Body of pancreas (tissue), 4 donors: Measurements from ENCODE around the gene TMEM171. TPM values are rescaled to one million over a fixed set of nuclear protein-coding genes. Genes with fewer than 3 reads are reported as not detected.

Experiments used
- ATAC-seq: fragments of 150-250 bp; one replicate; pipeline ENCODE4 v1.9.1; 2016
- DNase-seq, 4 donors: peaks; one replicate each; pipeline ENCODE4 v3.0.0-alpha.2; 2019
- H3K27ac ChIP-seq, 4 donors: fragments of 200-600 bp; sonication (generic); 1 replicate in 3 of 4; 2 replicates in 1 of 4; pipeline versions ENCODE4 v1.5.1 to v1.6.1; 2016 to 2019; ENCODE audit warnings: mild to moderate bottlenecking in 1 of 4, mixed read lengths in 1 of 4, moderate library complexity in 1 of 4
- H3K27me3 ChIP-seq, 2 donors: fragments of 200-600 bp; sonication (generic); one replicate each; pipeline ENCODE4 v1.6.0; 2016; ENCODE audit warnings: mild to moderate bottlenecking in 1 of 2
- H3K36me3 ChIP-seq, 2 donors: fragments of 200-600 bp; sonication (generic); replicated peaks in 1 of 2; 2 replicates each; pipeline ENCODE4 v1.5.1; 2016; ENCODE audit warnings: low read depth in 2 of 2; ENCODE audit not compliant: insufficient read depth in 1 of 2
- H3K4me1 ChIP-seq: fragments of 200-600 bp; sonication (generic); one replicate; pipeline ENCODE4 v1.6.0; 2016
- H3K4me3 ChIP-seq, 2 donors: fragments of 200-600 bp; sonication (generic); 1 replicate in 1 of 2; 2 replicates in 1 of 2; pipeline ENCODE4 v1.5.1; 2016 to 2019
- H3K9me3 ChIP-seq, 3 donors: fragments of 200-600 bp; sonication (generic); 1 replicate in 2 of 3; 2 replicates in 1 of 3; pipeline ENCODE4 v1.5.1; 2016
- CTCF ChIP-seq, 7 experiments: fragments of 450-650 bp in 4 of 7; fragments of 200-600 bp in 3 of 7; sonication (generic) in 3 of 7; IDR thresholded peaks; one replicate each; pipeline ENCODE4 v1.5.1; 2016 to 2019; ENCODE audit warnings: antibody characterized with exemption in 7 of 7
- POLR2A ChIP-seq, 3 donors: fragments of 450-650 bp; IDR thresholded peaks; one replicate each; pipeline ENCODE4 v1.6.1; 2016; ENCODE audit warnings: antibody characterized with exemption in 3 of 3, mild to moderate bottlenecking in 2 of 3
- WGBS, 2 donors: methylation state at CpG; one replicate each; pipeline ENCODE4 v1.1.5; 2017; 5-methylcytosine and 5-hydroxymethylcytosine counted together
- intact Hi-C: fragments of 100-400 bp; cut with DNase I; formaldehyde crosslinking; loops from one replicate; pipeline ENCODE4 v1.15.1; 2023
- total RNA-seq, 2 donors: library from RNA; depleted of rRNA; stranded (reverse); fragments of >200 nt; gene quantifications; one replicate each; pipeline ENCODE4 v1.1.0, GENCODE V29; 2016

Gene TMEM171
- total RNA-seq, 2 donors from 2014 or later: 1.8 TPM; not detected in 1

- no peaks in the 10 kb centered on the region for H3K27me3 ChIP-seq
- no peaks in the 10 kb centered on the region for H3K4me1 ChIP-seq
- DNase-seq (no peak), ATAC-seq (no peak)
- WGBS, 2 donors: 61% methylated on average over 4 of the region's 4 CpGs
- no peak for TF ChIP-seq POLR2A (IDR thresholded peaks at IDR 0.05)
- TF ChIP-seq CTCF (IDR thresholded peaks at IDR 0.05): no peak
- no peaks in the 10 kb centered on the region for H3K9me3 ChIP-seq
- intact Hi-C loops: no loop called here
- no peak overlapping the region for H3K27ac ChIP-seq
- H3K36me3 ChIP-seq: no peaks in the 10 kb centered on the region
- H3K4me3 ChIP-seq: no peak overlapping the region
Measured at GRCh38 chr5:73103870-73104299, 16.5 kb upstream of the TMEM171 start.

GRCh38 chr5:73104326-73104725, 16.0 kb upstream of the TMEM171 start:
- Histone ChIP-seq H3K27me3 (no peaks in the 10 kb centered on the region), H3K4me3 (no peak overlapping the region), H3K36me3 (no peaks in the 10 kb centered on the region), H3K27ac (no peak overlapping the region), H3K4me1 (no peaks in the 10 kb centered on the region), H3K9me3 (no peaks in the 10 kb centered on the region)
- 74 to 79% methylated on average over 1 of the region's 1 CpG for WGBS, 2 donors
- no peak for DNase-seq
- TF ChIP-seq CTCF (IDR thresholded peaks at IDR 0.05): no peak
- ATAC-seq: no peak
- intact Hi-C loops: no loop called here

- DNase-seq: no peak
- Histone ChIP-seq H3K4me1 (no peaks in the 10 kb centered on the region), H3K4me3 (no peak overlapping the region), H3K9me3 (no peaks in the 10 kb centered on the region), H3K27me3 (no peaks in the 10 kb centered on the region), H3K36me3 (no peaks in the 10 kb centered on the region), H3K27ac (no peak overlapping the region)
- intact Hi-C loops: no loop called here
- TF ChIP-seq CTCF (IDR thresholded peaks at IDR 0.05): no peak
- TF ChIP-seq POLR2A (IDR thresholded peaks at IDR 0.05): no peak
- no peak for ATAC-seq
Measured at GRCh38 chr5:73106335-73106734, 14.0 kb upstream of the TMEM171 start.

- DNase-seq (no peak), ATAC-seq (no peak)
- intact Hi-C loops: no loop called here
- H3K27ac ChIP-seq: no peak overlapping the region
- no peak overlapping the region for H3K4me3 ChIP-seq
- no peaks in the 10 kb centered on the region for H3K36me3 ChIP-seq
- no peaks in the 10 kb centered on the region for H3K27me3 ChIP-seq
- peaks cover 11% of the 10 kb centered on the region for H3K4me1 ChIP-seq
- H3K9me3 ChIP-seq: no peaks in the 10 kb centered on the region
- 71 to 95% methylated on average over 1 of the region's 1 CpG for WGBS, 2 donors
- TF ChIP-seq POLR2A (IDR thresholded peaks at IDR 0.05) (no peak), CTCF (IDR thresholded peaks at IDR 0.05) (no peak)
Measured at GRCh38 chr5:73110190-73110589, 10.2 kb upstream of the TMEM171 start.

GRCh38 chr5:73111536-73111935, 8.8 kb upstream of the TMEM171 start:
- H3K36me3 ChIP-seq: no peaks in the 10 kb centered on the region
- intact Hi-C loops: no loop called here
- ATAC-seq: no peak
- WGBS, 2 donors: 83 to 88% methylated on average over 1 of the region's 1 CpG
- peaks cover 18% of the 10 kb centered on the region for H3K4me1 ChIP-seq
- TF ChIP-seq POLR2A (IDR thresholded peaks at IDR 0.05) (no peak), CTCF (IDR thresholded peaks at IDR 0.05) (no peak)
- no peak overlapping the region for H3K27ac ChIP-seq
- DNase-seq: no peak
- no peaks in the 10 kb centered on the region for H3K9me3 ChIP-seq
- no peak overlapping the region for H3K4me3 ChIP-seq
- no peaks in the 10 kb centered on the region for H3K27me3 ChIP-seq
